AG08395 (cell line): ENCODE results near the gene GAK.
"Not testable (repeated sequence)": the region's sequence is repeated elsewhere in the genome, so short reads cannot be mapped to it uniquely, and the experiment has no call there.

Source experiments
- DNase-seq: peaks from one replicate; pipeline ENCODE4 v3.0.0; 2012; ENCODE audit warnings: mixed read lengths, low spot score

The GAK gene

GRCh38 chr4:926538-926937 is 5.6 kb downstream of the GAK start:
- peak; percentile 18 for DNase-seq

DNA sequence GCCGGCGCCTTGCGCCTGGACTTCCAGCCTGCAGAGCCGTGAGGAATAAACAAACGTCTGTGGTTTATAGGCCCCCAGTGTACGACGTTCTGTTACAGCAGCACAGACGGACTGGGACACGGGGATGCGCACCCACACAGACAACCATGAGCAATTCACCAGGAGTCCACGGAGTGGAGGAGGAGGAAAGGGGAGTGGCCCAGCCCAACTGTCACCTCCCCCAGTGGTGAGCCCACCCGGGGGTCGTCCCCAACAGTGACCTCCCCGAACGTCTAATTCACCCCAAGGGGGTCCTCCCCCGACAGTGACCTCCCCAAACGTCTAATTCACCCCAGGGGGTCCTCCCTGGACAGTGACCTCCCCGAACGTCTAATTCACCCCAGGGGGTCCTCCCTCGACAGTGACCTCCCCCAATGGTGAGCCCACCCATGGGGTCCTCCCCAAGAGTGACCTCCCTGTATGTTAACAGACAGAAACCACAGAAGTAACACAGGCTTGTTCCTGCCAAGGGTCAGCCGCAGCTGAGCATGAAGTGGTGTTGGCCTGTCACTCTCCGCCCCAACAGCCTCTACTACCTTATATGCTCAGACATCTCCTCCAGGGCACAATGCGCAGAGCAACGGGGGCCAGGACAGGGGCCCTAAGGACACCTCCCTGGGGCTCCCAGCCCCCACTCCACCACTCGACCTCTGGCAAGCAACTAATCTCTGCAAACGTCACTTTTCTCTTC is 6.2 kb downstream of the GAK start:
- DNase-seq, result no peak

DNA sequence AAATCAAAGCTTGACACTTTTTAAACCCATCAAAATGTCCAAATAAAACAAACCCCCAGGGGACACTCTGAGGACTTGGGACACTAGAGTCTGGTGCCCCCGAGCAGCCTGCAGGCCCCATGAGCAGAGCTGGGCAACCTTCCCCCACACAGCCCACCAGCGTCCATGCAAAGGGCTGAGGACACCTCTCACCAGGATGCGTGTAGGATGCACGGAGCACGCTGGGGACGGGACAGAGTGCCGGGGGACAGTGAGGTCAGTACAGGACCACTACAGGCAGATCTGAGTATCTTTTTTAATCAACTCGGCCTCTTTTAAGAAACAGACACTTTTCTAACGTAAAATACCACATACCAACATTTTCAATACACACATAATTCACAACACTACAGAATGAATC is 6.9 kb downstream of the GAK start:
- DNase-seq, result no peak

GRCh38 chr4:924107-925096 is 7.7 kb downstream of the GAK start:
- DNase-seq, result peak; percentile 35

GRCh38 chr4:921830-922331 is 10.2 kb downstream of the GAK start:
- no peak for DNase-seq

- DNase-seq, result not testable (repeated sequence)
These were observed 13.0 kb downstream of the GAK start for GRCh38 chr4:919004-919680.

DNA sequence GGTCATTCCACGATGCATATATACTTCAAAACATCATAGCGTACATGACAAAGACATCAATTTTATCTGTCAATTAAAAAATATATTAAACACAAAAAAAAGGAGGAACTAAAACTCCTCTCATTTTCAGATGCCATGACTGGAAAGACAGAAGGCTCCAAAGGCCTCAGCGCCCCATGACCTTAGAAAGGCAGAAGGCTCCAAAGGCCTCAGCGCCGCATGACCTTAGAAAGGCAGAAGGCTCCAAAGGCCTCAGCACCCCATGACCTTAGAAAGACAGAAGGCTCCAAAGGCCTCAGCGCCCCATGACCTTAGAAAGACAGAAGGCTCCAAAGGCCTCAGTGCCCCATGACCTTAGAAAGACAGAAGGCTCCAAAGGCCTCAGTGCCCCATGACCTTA is 13.5 kb downstream of the GAK start:
- not testable (repeated sequence) for DNase-seq

DNA sequence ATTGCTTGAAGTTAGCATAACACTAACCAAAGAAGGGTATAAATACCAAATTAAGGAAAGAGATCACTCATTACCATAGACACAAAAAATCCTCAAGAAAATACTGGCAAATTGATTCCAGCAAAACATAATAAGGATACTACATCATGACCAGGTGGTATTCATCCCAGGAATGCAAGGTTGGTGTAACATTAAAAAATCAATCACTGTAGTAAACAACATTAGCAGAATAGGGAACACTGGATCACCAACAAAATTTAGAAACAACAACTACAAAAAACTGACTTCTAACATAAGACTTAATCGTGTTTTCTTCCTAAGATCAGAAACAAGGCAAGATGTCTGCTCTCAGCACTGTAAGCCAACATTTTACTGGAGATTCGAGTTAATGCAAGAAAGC is 14.1 kb downstream of the GAK start:
- no peak for DNase-seq

GRCh38 chr4:917466-917865 is 14.7 kb downstream of the GAK start:
- DNase-seq, result no peak

DNA sequence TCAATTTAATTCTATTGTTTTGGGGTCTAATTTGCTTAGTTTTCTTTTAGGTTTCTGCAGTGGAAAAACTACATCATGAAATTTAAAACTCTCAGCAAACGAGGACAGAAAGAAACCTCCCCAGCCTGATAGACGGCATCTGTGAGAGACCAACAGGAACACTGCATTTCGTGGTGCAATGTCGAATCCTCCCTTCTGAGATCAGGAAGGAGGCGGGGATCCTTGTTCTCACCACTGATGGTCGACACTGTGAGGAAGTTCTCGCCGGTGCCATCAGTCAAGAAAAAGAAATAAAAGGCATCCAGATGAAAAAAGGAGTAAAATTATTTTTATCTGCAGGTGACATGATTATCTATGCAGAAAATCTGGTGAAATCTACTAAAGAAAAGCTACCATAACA is 16.5 kb downstream of the GAK start:
- DNase-seq, result peak; percentile 30

DNA sequence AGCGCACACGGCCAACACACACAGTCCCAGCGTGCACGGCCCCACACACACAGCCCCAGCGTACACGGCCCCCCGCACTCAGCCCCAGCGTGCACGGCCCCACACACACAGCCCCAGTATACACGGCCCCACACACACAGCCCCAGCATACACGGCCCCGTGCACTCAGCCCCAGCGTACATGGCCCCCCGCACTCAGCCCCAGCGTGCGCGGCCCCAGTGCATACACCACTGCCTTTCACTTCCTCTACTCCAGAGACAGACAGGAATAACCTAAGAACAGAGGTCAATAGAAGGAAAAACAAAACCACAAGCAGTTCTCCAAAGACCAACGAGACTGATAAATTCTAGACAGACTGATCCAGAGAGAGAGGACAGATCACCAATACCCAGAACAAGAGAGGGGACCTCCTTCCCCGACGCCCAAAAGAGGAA is 17.1 kb downstream of the GAK start:
- DNase-seq, result no peak

DNA sequence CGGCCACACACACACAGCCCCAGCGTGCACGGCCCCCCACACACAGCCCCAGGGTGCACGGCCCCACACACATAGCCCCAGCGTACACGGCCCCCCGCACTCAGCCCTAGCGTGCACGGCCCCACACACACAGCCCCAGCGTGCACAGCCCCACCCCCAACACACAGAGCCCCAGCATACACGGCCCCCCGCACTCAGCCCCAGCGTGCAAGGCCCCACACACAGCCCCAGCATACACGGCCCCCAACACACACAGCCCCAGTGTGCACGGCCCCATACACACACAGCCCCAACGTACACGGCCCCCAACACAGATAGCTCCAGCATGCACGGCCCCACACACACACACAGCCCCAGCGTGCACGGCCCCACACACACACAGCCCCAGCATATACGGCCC is 17.6 kb downstream of the GAK start:
- no peak for DNase-seq

GRCh38 chr4:913280-913618 is 18.9 kb downstream of the GAK start:
- no peak for DNase-seq

DNA sequence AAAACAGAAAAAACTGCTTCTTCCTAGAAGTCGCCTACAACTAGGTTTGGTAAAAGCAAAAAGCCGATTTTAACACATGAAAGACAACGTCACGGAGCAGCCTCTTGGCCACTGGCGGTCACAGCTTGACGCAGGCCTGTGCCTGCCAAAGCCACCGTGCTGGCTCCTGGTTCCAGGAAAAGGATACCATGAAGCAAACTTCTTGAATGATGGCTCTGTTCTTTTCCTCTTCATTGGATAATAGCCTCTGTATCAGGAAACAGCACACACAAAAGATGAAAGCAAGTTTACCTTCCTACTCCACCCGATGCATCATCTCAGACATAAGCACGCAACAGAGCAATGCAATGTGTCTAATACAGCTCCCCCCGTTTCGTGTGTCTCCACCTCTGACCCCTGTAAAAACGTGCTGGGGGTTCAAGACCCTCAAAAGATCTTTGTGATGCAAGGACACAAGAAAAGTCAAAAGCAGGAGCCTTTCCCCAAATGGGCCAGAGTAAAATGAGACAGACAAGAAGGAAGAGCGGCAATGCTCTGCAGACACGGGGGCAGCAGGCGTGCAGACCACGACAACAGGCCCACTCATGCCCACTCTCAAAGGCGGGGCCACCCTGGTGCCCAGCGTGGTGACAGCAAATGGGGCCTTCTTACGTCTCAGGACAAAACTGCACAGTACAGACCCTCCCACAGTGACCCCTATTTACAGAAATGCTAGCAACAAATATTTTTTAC is 19.4 kb downstream of the GAK start:
- no peak for DNase-seq

DNA sequence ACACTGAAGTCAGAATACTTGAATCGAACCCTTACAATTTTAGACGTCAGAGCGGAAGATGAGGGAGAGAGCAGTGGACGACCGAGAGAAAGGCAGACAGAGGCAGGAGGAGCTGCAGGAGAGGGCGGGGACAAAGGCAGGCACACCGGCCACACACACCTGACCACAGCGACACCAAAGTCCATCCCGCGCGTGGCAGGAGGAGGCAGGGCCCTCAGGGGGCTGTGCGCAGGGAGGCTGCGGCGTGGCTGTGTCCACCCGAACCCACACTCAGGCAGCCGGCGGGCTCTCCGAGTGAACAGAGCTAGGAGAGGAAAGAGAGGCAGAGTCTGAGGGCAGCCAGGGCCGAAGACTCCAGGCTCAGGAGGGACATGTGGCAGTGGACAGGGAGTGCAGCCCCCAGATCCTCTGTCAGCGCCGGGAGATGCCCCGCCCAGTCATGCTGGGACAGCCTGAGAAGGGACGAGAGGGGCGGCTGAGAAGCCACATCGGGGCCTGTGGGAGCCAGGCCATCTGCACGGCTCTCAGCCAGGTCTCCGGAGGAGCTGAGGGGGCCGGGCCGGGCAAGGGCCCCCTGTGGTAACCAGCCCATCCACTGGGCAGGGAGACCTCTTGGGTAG is 20.1 kb downstream of the GAK start:
- no peak for DNase-seq

- DNase-seq, result no peak
These were observed 20.8 kb downstream of the GAK start for GRCh38 chr4:911221-911751.

DNA sequence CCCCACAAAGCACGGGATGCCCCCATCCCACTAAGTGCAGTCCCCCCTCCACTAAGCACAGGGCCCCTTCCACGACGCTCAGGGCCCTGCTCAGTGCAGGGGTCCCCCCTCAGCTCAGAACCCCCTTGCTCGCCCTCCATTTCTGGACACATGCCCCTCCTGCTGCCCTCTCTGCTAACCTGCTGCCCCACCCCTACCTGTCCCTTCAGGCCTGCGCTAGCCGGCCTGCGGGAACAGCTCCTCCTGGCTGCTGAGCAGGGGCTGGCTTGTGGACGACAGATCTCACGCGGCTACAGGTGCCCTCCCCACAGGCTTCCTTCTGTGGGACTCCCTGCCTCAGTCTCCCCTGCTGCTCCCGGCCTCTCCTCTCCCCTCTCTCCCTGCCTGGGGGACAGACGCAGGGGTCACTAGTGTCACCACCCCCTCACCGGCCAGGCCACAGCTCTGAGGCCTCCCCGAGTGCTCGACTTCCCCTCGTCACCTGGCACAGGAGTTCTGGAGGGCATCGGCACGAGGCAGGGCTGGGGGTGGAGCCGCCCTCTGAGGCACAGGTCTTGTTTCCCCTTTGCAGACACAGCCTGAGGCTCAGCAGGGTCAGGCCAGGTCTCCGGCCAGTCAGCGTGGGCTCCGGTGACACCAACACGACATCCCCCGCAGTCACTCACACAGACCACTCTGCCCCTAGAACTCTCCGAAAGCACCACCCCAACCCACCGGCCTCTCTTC is 21.6 kb downstream of the GAK start:
- no peak for DNase-seq

DNA sequence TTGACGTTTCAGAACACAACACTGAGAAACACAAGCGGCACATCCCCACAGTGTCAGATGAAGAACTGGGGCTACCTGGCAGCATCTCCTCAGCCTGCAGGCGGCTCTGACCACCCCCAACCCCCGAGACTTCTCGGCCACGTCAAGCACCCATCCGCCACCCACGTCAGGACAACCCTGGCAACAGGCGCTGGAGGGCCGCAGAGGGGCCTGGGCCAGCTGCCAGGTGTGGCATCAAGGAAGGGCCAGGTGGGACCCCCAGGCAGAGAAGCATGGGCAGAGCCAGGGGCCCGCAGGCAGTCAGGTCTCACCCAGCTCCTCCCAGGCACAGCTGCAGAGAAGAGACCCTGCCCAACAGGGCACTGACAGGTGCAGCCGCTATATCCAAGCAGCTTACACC is 22.3 kb downstream of the GAK start:
- DNase-seq, result no peak

DNA sequence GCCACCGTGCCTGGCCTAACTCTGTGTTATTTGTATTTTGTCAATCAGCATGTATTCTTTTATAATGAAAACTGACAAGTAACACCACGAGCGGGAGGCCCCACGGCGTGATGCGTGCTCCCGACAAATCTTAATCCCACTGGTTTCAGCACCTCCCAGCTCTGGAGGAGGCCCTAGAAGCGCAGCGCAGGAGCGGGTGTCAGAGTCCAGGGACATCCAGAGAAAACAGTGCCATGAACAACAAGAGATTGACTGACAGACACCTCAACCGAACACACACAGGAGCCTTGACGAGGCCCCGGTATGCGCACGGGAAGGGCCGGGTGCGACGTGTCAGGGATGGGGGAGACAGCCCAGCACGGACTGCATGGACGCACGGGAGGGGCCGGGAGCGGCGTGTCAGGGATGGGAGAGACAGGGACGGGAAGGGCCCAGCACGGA is 23.0 kb downstream of the GAK start:
- no peak for DNase-seq

DNA sequence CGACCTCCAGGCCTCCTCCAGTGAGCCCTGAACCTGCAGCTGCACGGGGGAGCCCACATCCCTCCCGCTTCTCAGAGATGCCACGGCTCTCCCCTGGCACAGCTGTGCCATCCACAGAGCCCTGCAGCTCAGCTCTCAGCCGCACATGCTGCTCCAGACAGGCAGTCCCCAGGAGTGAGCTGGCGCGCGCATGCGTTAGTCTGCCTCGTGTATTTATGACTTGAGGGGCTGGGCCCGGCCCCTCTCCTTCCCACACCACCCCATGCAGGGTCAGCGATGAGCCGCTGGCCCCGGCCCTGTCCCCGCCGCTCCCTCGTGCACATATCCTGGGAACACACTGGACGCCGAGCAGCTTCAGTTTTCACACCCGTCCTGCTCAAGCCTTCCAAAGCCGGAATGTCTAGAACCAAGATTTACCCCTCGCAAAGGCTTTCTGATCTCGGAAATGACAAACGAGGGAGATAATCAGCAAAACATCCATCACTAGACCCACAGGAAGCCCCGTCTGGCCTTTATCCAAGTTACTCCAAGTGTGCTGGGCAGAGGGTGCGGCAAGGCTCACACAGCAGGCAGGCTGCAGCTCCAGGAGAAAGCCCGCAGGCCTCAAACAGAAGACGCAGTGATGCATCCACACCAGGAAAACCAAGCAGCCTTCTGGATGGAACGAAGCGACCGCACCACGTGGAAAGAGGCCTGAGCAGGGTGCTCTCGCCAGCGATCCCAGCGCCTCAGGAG is 24.3 kb downstream of the GAK start:
- no peak for DNase-seq
